Skeletal muscle tissue (tissue), 4 donors: ENCODE measurements around the gene CYP27A1. TPM values are rescaled to one million over a fixed set of nuclear protein-coding genes. Genes with fewer than 3 reads are reported as not detected.
A peak's percentile ranks its signal among the peaks of the same experiment; 100 is the strongest.

ENCODE experiments used
- H3K27ac ChIP-seq: one replicate; pipeline ENCODE4 v1.7.0; 2013; ENCODE audit warnings: mild to moderate bottlenecking, low read depth, low read length, inconsistent platforms
- H3K27me3 ChIP-seq, 3 donors: one replicate each; pipeline ENCODE4 v1.7.0; 2013; ENCODE audit warnings: low read length in 3 of 3; ENCODE audit not compliant: control insufficient read depth in 3 of 3, insufficient read depth in 3 of 3
- H3K36me3 ChIP-seq, 3 donors: one replicate each; pipeline ENCODE4 v1.7.0; 2013; ENCODE audit warnings: low read length in 3 of 3; ENCODE audit not compliant: control insufficient read depth in 3 of 3, insufficient read depth in 3 of 3
- H3K4me1 ChIP-seq, 3 donors: one replicate each; pipeline ENCODE4 v1.7.0; 2013; ENCODE audit warnings: low read length in 3 of 3, mild to moderate bottlenecking in 3 of 3; ENCODE audit not compliant: control insufficient read depth in 3 of 3, insufficient read depth in 3 of 3
- H3K4me3 ChIP-seq, 3 donors: one replicate each; pipeline ENCODE4 v1.7.0; 2013; ENCODE audit warnings: low read length in 3 of 3
- H3K9ac ChIP-seq, 3 donors: one replicate each; pipeline ENCODE4 v1.7.0; 2013; ENCODE audit warnings: low read length in 3 of 3, mild to moderate bottlenecking in 3 of 3, moderate library complexity in 2 of 3, low read depth in 1 of 3
- H3K9me3 ChIP-seq, 3 donors: one replicate each; pipeline ENCODE4 v1.7.0; 2013; ENCODE audit warnings: low read length in 3 of 3; ENCODE audit not compliant: control insufficient read depth in 3 of 3
- total RNA-seq: library from RNA; depleted of rRNA; stranded (reverse); fragments of >200 nt; gene quantifications from one replicate; pipeline ENCODE4 v1.2.3, GENCODE V29; 2014
- donor health status: Osteomylitis.

The CYP27A1 gene
- total RNA-seq, 1 donor from 2014 or later: 17.7 TPM

DNA sequence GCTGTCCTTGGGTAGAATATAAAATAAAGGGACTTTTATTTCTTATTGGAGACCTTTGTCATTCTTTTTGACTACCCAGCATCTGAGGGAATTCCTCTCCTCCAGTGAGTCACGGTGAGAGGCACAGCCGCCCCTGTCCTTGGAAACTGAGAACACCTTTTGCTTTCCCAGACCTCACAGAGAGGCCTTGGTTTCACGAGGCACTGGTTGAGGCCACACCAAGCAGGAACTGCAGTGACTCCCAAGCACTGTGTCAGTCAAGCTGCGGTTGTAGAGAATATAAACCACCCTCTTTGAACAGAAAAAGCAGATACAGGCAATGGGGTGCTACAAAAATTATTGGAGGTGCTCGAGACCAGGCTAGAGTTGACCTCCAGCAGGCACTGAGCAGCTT lies 33.3 kb downstream of the CYP27A1 start:
- peaks cover 31 to 56% (median 32%) of the 10 kb centered on the region in 3 donors for H3K36me3 ChIP-seq
- peaks cover 12 to 17% (median 13%) of the 10 kb centered on the region in 3 donors for H3K4me1 ChIP-seq
- no peak overlapping the region for H3K4me3 ChIP-seq
- H3K27ac ChIP-seq: no peak overlapping the region
- H3K27me3 ChIP-seq: no peaks in the 10 kb centered on the region
- no peaks in the 10 kb centered on the region for H3K9me3 ChIP-seq
- peak overlapping the region in 1 of 3 donors; percentile 57 for H3K9ac ChIP-seq

DNA sequence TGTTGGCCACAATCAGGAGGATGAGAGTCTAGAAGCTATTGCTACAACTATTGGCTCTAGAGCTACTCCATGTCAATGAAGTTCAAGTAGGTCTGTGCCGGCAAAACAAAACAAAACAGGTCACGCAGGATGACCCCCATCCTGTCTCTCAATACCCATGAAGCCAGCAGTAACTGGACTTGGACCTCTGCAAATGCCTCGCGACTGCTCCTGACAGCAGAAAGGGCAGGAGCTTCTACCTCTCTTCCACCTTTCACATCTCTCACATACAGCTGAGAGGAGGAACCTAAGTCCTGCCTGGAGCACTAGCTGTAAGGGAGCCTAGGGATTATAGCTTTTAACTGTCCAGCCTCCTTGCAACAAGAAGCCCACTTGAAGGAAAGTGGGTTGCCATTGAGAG lies 33.7 kb downstream of the CYP27A1 start:
- Histone ChIP-seq H3K4me1 (peaks cover 13 to 18% (median 15%) of the 10 kb centered on the region in 3 donors), H3K9ac (no peak overlapping the region), H3K27me3 (no peaks in the 10 kb centered on the region), H3K4me3 (no peak overlapping the region), H3K36me3 (peaks cover 31 to 56% (median 32%) of the 10 kb centered on the region in 3 donors), H3K27ac (no peak overlapping the region), H3K9me3 (no peaks in the 10 kb centered on the region)

DNA sequence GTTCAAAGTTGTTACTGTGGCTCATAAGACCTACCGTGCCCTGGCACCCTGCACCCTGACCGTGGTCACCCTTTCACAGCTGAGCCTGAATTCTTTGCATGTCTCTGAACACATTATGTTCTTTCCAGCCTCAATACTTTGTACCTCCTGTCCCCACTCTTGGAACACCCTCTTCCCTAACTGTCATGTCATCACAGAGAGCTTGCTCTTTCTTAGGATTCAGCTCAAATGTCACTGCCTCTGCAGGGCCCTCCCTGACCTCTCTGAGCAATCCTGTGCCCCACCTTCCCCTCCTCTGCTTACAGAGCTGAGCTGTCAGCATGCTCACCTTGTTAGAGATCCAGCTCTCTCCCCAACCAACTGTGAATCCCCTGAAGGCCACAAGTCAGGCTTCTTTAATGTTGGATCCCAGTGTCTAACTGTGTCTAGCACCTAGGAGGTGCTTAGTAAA lies 34.6 kb downstream of the CYP27A1 start:
- Histone ChIP-seq H3K9me3 (no peaks in the 10 kb centered on the region), H3K4me1 (peaks cover 13 to 27% (median 21%) of the 10 kb centered on the region in 3 donors), H3K27ac (peak overlapping the region; percentile 59), H3K4me3 (no peak overlapping the region), H3K36me3 (peaks cover 31 to 59% (median 32%) of the 10 kb centered on the region in 3 donors), H3K9ac (peak overlapping the region in 1 of 3 donors; percentile 1), H3K27me3 (no peaks in the 10 kb centered on the region)

DNA sequence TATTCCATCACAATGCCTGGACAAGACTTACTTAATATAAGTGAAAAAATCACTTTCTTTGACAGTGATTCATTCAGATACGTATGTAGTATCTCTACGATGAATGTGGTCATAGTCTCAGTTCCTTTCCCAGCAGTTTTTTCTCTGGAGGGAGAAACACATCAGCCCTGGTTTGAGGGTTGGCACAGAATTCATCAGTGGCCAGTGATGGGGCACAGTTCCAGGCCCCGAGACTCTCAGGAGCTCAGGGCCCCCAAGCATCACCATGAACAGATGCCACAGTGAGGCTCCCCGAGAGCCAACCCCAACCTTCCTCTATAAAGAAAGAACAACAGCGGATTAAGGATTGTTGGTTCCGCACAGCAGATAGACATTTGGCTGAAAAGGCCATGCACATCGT lies 37.1 kb downstream of the CYP27A1 start:
- no peaks in the 10 kb centered on the region for H3K9me3 ChIP-seq
- H3K4me1 ChIP-seq: peaks cover 24 to 50% (median 36%) of the 10 kb centered on the region in 3 donors
- no peaks in the 10 kb centered on the region for H3K27me3 ChIP-seq
- H3K27ac ChIP-seq: no peak overlapping the region
- H3K9ac ChIP-seq: no peak overlapping the region
- H3K36me3 ChIP-seq: peaks cover 23 to 48% (median 27%) of the 10 kb centered on the region in 3 donors
- H3K4me3 ChIP-seq: no peak overlapping the region

DNA sequence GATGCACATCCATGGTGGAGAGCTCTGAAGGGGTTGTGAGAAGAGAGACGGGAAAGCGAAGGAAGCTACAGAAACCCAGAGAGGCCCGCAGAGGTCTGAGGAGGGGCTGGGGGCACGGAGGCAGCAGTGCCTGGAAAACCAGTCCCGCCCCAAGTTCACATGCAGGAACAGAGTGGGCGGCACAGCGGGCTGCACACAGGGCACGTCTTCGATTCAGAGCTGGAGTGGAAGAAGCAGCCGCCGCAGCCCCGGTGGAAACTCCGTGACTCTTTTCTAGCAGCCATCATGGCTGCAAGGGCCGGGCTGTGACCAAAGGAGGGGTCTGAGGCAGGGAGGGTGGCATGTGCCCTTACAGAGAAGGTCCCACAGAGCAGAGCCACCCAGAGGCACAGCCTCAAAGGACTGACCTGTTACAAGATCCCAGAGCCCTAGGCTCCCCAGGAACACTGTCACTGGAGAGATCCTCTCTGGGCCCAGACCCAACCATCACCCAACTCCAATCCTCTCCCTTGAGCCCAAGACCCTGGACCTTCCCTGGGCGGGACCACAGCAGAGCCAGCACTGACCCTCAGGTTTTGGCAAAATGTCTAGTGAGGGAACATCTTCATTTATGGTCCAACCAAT lies 38.9 kb downstream of the CYP27A1 start:
- no peak overlapping the region for H3K4me3 ChIP-seq
- peak overlapping the region in 1 of 3 donors; percentile 25 for H3K9ac ChIP-seq
- H3K4me1 ChIP-seq: peaks cover 24 to 55% (median 35%) of the 10 kb centered on the region in 3 donors
- no peaks in the 10 kb centered on the region for H3K9me3 ChIP-seq
- H3K27me3 ChIP-seq: no peaks in the 10 kb centered on the region
- H3K27ac ChIP-seq: peak overlapping the region; percentile 54
- H3K36me3 ChIP-seq: peaks cover 11 to 32% (median 19%) of the 10 kb centered on the region in 3 donors

DNA sequence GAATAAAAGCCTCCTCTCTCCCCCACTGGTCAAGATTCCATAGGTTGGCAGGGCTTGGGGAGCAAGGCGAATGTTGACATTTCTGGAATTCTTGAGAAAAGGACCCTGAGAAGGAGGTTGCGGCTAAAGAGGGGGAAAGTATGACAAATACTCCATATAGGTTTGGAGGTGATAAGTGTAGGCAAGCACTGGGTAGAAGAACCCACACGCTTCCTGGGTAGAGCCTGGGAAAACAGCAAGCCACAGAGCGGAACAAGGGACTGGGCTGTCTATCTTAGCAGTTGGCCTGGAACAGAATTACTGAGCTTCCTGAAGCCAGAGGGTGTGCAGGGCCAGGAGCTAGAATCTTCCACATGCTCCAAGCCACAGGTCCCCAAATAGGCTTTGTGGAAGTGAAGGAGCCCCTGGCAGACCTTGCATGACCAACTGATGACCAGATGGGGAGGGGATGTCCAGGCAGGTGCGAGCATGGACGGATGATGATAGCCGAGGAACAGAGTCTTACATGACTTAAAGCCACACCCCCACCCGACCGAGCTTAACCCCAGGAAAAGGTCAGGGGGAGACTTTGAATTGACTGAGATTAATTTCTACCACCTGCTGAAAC lies 39.8 kb downstream of the CYP27A1 start:
- peak overlapping the region; percentile 54 for H3K27ac ChIP-seq

DNA sequence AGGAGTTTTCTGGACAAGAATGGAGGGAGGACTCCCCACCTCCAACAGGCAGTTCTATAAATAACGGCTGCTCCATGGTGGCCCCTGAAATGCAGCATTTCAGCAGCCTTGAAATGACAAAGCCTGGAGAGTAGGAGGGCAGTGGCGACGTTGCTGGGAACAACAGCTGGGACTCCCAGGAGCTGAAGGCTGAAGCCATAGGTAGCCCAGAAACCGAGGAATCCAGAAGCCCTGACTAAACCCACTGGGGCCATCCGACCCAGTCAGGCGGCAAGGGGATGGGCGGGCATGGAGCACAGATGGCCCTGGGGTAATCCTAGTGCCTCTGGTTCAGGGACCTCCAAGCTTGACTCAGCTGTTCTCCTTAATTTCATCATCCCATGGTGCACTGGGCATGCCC lies 40.7 kb downstream of the CYP27A1 start:
- H3K27ac ChIP-seq: peak overlapping the region; percentile 19
- H3K4me1 ChIP-seq: peaks cover 23 to 52% (median 28%) of the 10 kb centered on the region in 3 donors
- H3K9ac ChIP-seq: no peak overlapping the region
- peaks cover 11 to 29% (median 19%) of the 10 kb centered on the region in 3 donors for H3K36me3 ChIP-seq
- H3K9me3 ChIP-seq: no peaks in the 10 kb centered on the region
- H3K4me3 ChIP-seq: no peak overlapping the region
- no peaks in the 10 kb centered on the region for H3K27me3 ChIP-seq

More for the DNA sequence above, 39.8 kb downstream of the CYP27A1 start:
- no peaks in the 10 kb centered on the region for H3K9me3 ChIP-seq
- no peak overlapping the region for H3K4me3 ChIP-seq
- peaks cover 24 to 52% (median 29%) of the 10 kb centered on the region in 3 donors for H3K4me1 ChIP-seq
- peaks cover 11 to 27% (median 19%) of the 10 kb centered on the region in 3 donors for H3K36me3 ChIP-seq
- no peaks in the 10 kb centered on the region for H3K27me3 ChIP-seq
- peak overlapping the region in 1 of 3 donors; percentile 3 for H3K9ac ChIP-seq

DNA sequence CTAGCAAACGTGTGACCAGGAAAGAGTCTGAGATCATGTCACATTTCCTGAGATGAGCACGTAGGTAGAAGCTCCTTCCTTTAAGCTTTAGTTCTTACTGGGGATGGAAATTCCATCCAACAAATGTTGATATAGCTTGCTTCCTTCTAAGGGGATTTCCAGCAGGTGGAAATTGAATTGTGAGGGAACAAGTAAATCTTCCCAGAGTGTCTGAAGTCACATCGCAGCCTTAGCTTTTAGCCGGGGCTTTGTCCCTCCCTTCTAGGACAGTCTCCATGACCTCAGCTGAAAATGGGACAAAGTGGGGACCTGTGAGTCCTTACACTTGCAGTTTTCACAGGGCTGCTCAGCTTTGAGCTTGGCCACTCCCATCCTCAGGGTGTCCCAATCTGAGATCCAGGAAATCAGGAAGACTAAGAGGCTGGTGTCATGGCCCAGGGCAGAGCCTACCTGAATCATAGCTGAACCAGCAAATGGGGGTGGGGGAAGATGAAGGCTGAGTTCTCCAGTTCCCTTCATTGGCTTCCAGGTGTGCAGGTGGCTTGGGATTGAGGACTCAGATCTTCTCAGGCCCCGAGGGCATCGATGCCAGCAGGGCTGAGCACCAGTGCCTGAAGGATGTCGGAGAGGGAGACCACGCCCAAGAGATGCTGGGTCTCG lies 41.4 kb downstream of the CYP27A1 start:
- peaks cover 25 to 58% (median 32%) of the 10 kb centered on the region in 3 donors for H3K4me1 ChIP-seq
- H3K36me3 ChIP-seq: peaks cover 11 to 27% (median 19%) of the 10 kb centered on the region in 3 donors
- H3K9ac ChIP-seq: no peak overlapping the region
- no peak overlapping the region for H3K27ac ChIP-seq
- no peaks in the 10 kb centered on the region for H3K9me3 ChIP-seq
- H3K27me3 ChIP-seq: no peaks in the 10 kb centered on the region
- H3K4me3 ChIP-seq: no peak overlapping the region

DNA sequence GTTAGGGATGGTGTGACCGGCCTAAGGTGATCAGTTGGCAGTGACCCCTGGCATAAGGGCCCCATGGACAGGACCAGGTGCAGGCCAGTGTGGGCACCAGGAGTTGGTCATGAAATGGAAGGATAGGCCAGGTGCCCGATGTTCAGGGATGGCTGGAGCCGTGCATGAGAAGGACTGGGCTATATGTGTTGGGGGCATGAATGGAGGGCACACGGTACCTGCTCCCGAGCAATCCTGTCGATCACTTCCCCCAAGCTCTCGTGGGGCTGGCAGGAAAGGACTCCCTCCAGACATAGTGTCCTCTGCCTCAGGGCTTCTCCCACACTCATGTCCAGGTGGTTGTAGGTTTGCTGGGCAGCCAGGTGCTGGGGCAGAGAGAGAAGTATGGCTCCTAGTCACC lies 42.1 kb downstream of the CYP27A1 start:
- Histone ChIP-seq H3K4me3 (no peak overlapping the region), H3K9me3 (no peaks in the 10 kb centered on the region), H3K4me1 (peaks cover 29 to 64% (median 36%) of the 10 kb centered on the region in 3 donors), H3K36me3 (peaks cover 11 to 22% (median 22%) of the 10 kb centered on the region in 3 donors), H3K9ac (no peak overlapping the region), H3K27ac (no peak overlapping the region), H3K27me3 (no peaks in the 10 kb centered on the region)

DNA sequence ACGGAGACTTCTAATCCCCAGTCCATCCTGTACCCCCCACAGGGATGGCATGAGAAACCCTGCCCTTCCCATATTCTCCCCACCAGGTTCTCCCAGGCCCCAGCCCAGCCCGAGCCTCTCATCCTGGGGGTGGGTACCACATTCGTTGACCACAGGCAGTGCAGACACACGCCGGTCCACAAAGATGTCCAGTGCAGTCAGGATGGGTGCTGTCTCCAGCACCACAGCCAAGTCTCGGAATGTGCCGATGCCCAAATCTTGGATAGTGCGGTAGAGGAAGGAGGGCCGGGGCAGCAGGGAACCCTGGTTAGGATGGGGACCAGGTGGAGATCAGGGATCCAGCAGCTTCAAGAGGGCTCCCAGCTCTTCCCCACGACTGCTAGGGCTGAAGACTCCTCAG lies 44.8 kb downstream of the CYP27A1 start:
- no peak overlapping the region for H3K9ac ChIP-seq
- H3K4me3 ChIP-seq: no peak overlapping the region
- peaks cover 47 to 76% (median 51%) of the 10 kb centered on the region in 3 donors for H3K4me1 ChIP-seq
- H3K9me3 ChIP-seq: no peaks in the 10 kb centered on the region
- peaks cover 11 to 22% (median 17%) of the 10 kb centered on the region in 3 donors for H3K36me3 ChIP-seq
- no peaks in the 10 kb centered on the region for H3K27me3 ChIP-seq
- peak overlapping the region; percentile 28 for H3K27ac ChIP-seq
